Eye (tissue), 1 donor: Measurements from ENCODE around the gene RAMP2.
A peak's percentile ranks its signal among the peaks of the same experiment; 100 is the strongest.

Source experiments
- DNase-seq: peaks from one replicate; pipeline ENCODE4 v3.0.0-alpha.2; 2015

Gene RAMP2

GRCh38 chr17:42795465-42795864, 34.4 kb downstream of the RAMP2 start:
- no peak for DNase-seq

GRCh38 chr17:42796066-42796758, 35.2 kb downstream of the RAMP2 start:
- no peak for DNase-seq

DNA sequence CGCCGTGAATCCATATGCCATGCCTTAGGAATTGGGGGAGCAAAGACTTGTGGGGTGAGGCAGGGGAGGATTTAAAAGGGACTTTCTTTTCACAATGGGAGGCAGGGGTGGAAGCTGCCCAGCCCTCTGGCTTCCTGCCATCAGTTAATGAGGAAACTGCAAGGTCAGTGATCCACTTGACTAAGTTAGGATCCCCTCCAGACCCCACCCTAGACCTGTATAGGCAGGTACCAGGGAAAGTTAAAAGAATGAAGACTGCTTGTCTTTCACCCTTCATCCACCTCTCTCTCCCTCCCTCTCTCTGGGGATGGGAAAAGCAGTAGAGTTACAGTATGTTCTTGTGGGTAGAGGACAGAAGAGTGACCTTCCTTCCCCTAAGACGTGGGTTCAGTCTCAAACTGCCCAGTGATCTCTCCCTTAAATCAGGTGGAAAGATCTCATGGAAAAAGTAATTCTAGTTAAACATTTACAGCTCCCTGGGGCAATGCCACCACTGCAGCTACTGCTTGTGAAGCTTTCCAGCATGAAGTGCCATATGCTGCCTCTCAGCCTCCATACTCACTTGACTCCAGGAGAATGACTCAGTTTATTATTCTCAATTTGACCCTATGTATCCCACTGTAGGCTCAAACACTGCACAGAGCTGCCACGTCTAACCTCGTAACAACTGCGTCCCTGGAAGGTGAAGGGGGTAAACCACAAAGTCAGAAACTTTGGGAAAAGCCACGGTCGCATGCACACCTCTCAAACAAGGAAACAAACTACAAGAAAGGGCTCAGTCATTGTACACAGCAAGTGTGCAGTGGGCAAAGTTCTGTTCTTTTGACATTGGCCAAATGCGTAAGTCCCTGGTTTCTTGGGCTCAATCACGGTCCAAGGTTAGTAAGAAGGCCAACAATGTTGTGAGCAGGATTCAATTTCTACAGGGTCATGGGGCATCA, 36.3 kb downstream of the RAMP2 start:
- no peak for DNase-seq

- DNase-seq, result peak; percentile 8
Observed at GRCh38 chr17:42798011-42798382, 37.0 kb downstream of the RAMP2 start.

GRCh38 chr17:42798383-42799380, 37.7 kb downstream of the RAMP2 start, which contains the start of the genes CNTD1 and COA3:
CNTD1 (plus strand) TSS chr17:42798861; CDS start chr17:42799068, 207 bp downstream.
COA3 (minus strand) TSS chr17:42798704; CDS start chr17:42798681, 23 bp downstream.
- peak; percentile 95 for DNase-seq

DNA sequence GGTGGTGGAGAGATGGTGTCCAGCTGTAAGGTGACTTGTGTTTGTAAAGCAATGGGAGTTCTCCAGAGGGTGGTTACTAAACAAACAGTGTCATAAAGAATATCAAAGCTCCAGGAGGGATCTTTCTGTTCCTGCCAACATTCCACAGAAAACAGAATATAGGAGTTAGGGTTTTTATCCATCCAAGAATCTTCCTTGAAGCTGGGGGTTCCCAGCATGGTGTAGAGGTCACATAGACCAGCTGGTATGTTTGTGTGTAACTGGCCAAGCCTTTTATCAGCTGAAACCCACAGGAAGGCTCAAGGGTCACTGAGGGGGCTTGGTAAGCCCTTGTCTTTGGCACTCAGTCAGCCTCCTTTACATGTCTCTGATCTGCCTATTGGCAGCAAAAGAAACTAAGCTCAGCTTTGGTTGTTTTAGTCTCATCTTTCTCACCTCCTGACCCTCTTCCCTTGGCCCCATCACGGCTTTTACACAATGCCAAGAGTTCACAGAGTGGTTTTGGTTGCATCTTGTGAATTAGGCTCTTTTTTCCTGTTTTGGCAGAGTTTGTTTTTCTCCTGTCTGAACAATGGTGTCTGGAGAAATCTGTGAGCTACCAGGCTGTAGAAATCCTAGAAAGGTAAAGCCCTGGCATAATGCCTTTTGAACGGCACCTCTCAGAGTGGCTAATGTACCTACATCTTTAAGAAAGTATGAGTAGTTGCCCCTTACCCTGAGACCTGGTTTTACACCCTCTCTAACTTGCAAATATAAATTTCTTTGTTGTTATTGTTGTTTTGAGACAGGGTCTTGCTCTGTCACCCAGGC, 42.3 kb downstream of the RAMP2 start:
- no peak for DNase-seq

DNA sequence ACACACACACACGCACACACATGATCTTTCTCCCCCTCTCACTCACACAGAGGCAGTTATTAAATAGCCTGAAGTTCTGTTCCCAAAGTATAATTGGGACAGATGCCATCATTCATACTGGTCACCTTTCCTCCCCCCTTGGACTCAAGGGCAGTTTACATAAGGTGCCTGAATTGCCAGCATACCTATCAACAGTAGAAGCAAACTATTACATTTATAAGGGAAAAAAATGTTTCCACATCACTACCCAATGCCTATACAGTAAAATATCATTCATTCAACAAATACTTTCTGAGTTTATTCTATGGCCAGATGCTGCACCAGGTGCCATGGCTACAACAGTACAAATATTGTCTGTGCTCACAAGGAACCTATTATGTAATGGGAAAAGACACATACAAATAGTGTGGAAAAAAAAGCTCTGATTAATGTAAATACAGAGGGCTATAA, 43.9 kb downstream of the RAMP2 start:
- no peak for DNase-seq

DNA sequence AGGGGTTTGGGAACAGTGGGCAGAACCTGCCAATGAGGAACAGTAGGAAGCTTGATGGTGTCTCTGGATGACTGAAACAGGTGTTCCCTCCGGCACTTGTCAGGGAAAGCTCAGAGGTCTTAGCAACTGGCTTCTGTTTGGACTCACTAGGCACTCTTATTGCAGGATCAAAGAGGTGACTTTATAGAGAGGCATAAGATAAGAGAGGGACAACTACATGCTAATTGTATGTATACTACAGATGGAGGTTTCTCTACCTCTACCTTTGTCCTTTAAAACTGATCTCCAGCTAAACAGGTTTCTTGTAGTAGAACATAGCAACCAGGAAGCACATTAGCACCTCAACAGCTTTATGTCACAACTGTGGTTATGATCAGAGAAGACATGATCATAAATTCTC, 45.2 kb downstream of the RAMP2 start:
- no peak for DNase-seq

DNA sequence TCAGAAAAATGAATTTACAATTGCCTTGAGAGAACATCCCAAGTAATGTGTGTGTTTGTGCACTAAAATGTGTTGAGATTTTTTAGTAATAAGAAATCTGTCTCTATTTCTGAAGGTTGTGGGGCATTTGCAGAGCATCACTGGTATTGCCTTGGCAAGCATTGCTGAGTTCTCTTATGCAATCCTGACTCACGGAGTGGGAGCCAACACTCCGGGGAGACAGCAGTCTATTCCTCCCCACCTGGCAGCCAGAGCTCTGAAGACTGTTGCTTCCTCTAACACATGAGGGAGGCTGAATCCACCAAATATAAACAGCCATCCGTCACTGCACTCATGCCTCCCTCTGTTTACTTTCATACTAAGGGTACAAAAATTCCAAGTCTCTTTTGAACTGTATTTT, 48.2 kb downstream of the RAMP2 start:
- no peak for DNase-seq
